ENCODE data around the gene PKNOX2. TPM values are rescaled to one million over a fixed set of nuclear protein-coding genes. Genes with fewer than 3 reads are reported as not detected.

PKNOX2 gene
- total and polyA plus RNA-seq, 2 of the 8 experiments (the other 6 are each of a cell fraction or from before 2014, with no cell fraction given): 2.0 TPM

DNA sequence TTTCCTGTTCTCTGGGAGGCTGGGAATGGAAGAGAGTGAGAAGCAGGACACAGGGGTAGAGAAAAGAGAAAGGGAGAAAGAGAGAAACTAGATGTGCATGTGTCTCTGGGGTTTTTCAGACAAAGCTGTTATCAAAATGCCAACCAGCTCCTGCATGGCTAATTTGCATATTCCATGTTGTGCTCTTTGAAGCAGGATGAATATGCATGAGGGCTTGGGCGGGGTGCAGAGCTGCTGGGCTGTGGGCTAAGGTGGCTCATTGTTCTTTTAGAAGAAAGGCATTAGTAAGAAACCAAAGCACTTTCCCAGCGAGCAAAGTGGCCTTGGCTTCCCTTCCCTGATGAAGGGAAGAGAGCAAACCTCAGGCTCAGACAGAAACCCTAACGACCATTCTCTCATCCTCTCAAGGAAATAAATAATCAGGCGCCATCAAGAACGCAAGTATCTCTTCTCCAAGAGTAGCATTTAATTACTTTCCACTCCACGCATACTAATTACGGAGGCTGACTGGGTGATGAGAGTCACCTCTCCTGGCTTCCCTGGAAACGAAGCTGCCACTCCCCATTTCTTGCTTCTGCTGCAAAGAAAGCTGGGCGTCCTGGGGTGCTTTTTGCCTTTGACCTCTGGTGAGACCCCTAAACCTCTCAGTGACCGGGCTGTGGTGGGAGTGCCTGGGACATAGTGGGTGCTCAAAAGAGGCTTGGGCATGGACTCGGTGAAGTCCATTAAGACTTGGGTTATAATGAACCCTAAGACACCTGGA is 277.3 kb downstream of the PKNOX2 start (continued):
- TF ChIP-seq, protein P1, sequence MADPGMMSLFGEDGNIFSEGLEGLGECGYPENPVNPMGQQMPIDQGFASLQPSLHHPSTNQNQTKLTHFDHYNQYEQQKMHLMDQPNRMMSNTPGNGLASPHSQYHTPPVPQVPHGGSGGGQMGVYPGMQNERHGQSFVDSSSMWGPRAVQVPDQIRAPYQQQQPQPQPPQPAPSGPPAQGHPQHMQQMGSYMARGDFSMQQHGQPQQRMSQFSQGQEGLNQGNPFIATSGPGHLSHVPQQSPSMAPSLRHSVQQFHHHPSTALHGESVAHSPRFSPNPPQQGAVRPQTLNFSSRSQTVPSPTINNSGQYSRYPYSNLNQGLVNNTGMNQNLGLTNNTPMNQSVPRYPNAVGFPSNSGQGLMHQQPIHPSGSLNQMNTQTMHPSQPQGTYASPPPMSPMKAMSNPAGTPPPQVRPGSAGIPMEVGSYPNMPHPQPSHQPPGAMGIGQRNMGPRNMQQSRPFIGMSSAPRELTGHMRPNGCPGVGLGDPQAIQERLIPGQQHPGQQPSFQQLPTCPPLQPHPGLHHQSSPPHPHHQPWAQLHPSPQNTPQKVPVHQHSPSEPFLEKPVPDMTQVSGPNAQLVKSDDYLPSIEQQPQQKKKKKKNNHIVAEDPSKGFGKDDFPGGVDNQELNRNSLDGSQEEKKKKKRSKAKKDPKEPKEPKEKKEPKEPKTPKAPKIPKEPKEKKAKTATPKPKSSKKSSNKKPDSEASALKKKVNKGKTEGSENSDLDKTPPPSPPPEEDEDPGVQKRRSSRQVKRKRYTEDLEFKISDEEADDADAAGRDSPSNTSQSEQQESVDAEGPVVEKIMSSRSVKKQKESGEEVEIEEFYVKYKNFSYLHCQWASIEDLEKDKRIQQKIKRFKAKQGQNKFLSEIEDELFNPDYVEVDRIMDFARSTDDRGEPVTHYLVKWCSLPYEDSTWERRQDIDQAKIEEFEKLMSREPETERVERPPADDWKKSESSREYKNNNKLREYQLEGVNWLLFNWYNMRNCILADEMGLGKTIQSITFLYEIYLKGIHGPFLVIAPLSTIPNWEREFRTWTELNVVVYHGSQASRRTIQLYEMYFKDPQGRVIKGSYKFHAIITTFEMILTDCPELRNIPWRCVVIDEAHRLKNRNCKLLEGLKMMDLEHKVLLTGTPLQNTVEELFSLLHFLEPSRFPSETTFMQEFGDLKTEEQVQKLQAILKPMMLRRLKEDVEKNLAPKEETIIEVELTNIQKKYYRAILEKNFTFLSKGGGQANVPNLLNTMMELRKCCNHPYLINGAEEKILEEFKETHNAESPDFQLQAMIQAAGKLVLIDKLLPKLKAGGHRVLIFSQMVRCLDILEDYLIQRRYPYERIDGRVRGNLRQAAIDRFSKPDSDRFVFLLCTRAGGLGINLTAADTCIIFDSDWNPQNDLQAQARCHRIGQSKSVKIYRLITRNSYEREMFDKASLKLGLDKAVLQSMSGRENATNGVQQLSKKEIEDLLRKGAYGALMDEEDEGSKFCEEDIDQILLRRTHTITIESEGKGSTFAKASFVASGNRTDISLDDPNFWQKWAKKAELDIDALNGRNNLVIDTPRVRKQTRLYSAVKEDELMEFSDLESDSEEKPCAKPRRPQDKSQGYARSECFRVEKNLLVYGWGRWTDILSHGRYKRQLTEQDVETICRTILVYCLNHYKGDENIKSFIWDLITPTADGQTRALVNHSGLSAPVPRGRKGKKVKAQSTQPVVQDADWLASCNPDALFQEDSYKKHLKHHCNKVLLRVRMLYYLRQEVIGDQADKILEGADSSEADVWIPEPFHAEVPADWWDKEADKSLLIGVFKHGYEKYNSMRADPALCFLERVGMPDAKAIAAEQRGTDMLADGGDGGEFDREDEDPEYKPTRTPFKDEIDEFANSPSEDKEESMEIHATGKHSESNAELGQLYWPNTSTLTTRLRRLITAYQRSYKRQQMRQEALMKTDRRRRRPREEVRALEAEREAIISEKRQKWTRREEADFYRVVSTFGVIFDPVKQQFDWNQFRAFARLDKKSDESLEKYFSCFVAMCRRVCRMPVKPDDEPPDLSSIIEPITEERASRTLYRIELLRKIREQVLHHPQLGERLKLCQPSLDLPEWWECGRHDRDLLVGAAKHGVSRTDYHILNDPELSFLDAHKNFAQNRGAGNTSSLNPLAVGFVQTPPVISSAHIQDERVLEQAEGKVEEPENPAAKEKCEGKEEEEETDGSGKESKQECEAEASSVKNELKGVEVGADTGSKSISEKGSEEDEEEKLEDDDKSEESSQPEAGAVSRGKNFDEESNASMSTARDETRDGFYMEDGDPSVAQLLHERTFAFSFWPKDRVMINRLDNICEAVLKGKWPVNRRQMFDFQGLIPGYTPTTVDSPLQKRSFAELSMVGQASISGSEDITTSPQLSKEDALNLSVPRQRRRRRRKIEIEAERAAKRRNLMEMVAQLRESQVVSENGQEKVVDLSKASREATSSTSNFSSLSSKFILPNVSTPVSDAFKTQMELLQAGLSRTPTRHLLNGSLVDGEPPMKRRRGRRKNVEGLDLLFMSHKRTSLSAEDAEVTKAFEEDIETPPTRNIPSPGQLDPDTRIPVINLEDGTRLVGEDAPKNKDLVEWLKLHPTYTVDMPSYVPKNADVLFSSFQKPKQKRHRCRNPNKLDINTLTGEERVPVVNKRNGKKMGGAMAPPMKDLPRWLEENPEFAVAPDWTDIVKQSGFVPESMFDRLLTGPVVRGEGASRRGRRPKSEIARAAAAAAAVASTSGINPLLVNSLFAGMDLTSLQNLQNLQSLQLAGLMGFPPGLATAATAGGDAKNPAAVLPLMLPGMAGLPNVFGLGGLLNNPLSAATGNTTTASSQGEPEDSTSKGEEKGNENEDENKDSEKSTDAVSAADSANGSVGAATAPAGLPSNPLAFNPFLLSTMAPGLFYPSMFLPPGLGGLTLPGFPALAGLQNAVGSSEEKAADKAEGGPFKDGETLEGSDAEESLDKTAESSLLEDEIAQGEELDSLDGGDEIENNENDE (IDR thresholded peaks at IDR 0.05; ENCODE audit: insufficient replicate concordance, low read length): peak; percentile 25
- peak; percentile 92 for TF ChIP-seq POU5F1 (IDR thresholded peaks at IDR 0.05; ENCODE audit: low read depth, low read length)
- TF ChIP-seq EGR1 (IDR thresholded peaks at IDR 0.05; ENCODE audit: borderline replicate concordance, low read depth, low read length): no peak

Data from H1 (cell line).